Heart left ventricle (tissue), 16 donors: ENCODE data around the gene WWOX. TPM values are rescaled to one million over a fixed set of nuclear protein-coding genes. Genes with fewer than 3 reads are reported as not detected.

Source experiments
- ATAC-seq, 4 donors: fragments of 200-7000 bp; cut with Tn5 transposase; one replicate each; pipeline ENCODE4 v1.9.1; 2020 to 2022; ENCODE audit warnings: moderate library complexity in 4 of 4, mild to moderate bottlenecking in 3 of 4, moderate number of reproducible peaks in 1 of 4
- DNase-seq, 5 donors: peaks; one replicate each; pipeline ENCODE4 v3.0.0-alpha.2; 2020
- H3K27ac ChIP-seq, 12 donors: fragments of 200-600 bp; sonication (generic) in 4 of 12; one replicate each; pipeline versions ENCODE4 v1.5.0 to v1.8.0; 2016 to 2022; ENCODE audit warnings: mild to moderate bottlenecking in 2 of 12
- H3K27me3 ChIP-seq, 9 donors: fragments of 200-600 bp; sonication (generic) in 2 of 9; one replicate each; pipeline versions ENCODE4 v1.5.1 to v1.8.0; 2016 to 2022; ENCODE audit warnings: mild to moderate bottlenecking in 3 of 9
- H3K36me3 ChIP-seq, 9 donors: fragments of 200-600 bp; sonication (generic) in 2 of 9; one replicate each; pipeline versions ENCODE4 v1.5.0 to v1.8.0; 2018 to 2022; ENCODE audit warnings: mild to moderate bottlenecking in 2 of 9
- H3K4me1 ChIP-seq, 12 donors: fragments of 200-600 bp; sonication (generic) in 4 of 12; one replicate each; pipeline versions ENCODE4 v1.5.0 to v1.8.0; 2016 to 2022; ENCODE audit warnings: mild to moderate bottlenecking in 3 of 12
- H3K4me3 ChIP-seq, 12 donors: fragments of 200-600 bp; sonication (generic) in 4 of 12; one replicate each; pipeline versions ENCODE4 v1.5.0 to v1.8.0; 2017 to 2022; ENCODE audit warnings: mild to moderate bottlenecking in 9 of 12, moderate library complexity in 4 of 12
- H3K9me3 ChIP-seq, 12 donors: fragments of 200-600 bp; sonication (generic) in 4 of 12; one replicate each; pipeline versions ENCODE4 v1.5.0 to v1.8.0; 2016 to 2022; ENCODE audit warnings: mild to moderate bottlenecking in 1 of 12
- CTCF ChIP-seq, 12 donors: fragments of 200-600 bp; sonication (generic) in 4 of 12; IDR thresholded peaks; one replicate each; pipeline versions ENCODE4 v1.5.0 to v1.8.0; 2018 to 2022; ENCODE audit warnings: antibody characterized with exemption in 12 of 12, mild to moderate bottlenecking in 5 of 12
- POLR2A ChIP-seq, 2 donors: fragments of 450-650 bp; IDR thresholded peaks; one replicate each; pipeline ENCODE4 v1.6.1; 2017; ENCODE audit warnings: antibody characterized with exemption in 2 of 2, mild to moderate bottlenecking in 2 of 2, moderate library complexity in 2 of 2
- WGBS, 4 donors: extraction: QIAGEN DNeasy Blood & Tissue Kit in 2 of 4; methylation state at CpG; one replicate each; pipeline versions ENCODE4 v1.1.5 to v1.1.7; 2013 to 2018; 5-methylcytosine and 5-hydroxymethylcytosine counted together
- intact Hi-C, 10 donors: fragments of 100-400 bp; cut with DNase I; formaldehyde crosslinking; loops; one replicate each; pipeline versions ENCODE4 v1.11.1 to v1.14.2; 2022
- polyA plus RNA-seq, 2 donors: library from polyadenylated mRNA; stranded (reverse); fragments of 200-250 nt; gene quantifications; one replicate each; pipeline ENCODE4 v1.2.3, GENCODE V29; 2013
- total RNA-seq, 9 donors: library from RNA; depleted of rRNA in 2 of 9; stranded (reverse); fragments of >200 nt in 2 of 9; fragmentation: NEBNext Ultra II Directional in 3 of 9; extraction: Animal tissue kit (Norgen Biotek cat#: 25700) in 3 of 9; gene quantifications; one replicate each; pipeline versions ENCODE4 v1.1.0 to v1.2.4, GENCODE V29; 2016 to 2023
- donor health status: ischemic (EF 13 %, LVEDD 7.1; RV severe dilation, severe dysfunction).
- donor health status: healthy with polysubstance abuse.
- donor health status: DM: no; HTN: yes; CAD: no.
- donor health status: DM: no; HTN: no; CAD: no.
- donor health status: ischemic (EF 25% LVEDD 6.9; RV normal size, moderate dysfunction).
- donor health status: ischemic (EF 25% LVEDD 5.7; RV mildly dilated, moderate dysfunction).
- donor health status: healthy.
- donor health status: DM: yes; HTN: yes; CAD: no.
- donor health status: ischemic (EF 35%, LVEDD 5.7; RV mildly dilated, moderate dysfunction).
- donor health status: nonischemic (EF 11% LVEDD 7.7; RV severe dilation, severe dysfunction).
- donor health status: DM: yes; HTN: yes; CAD: no.
- donor health status: PGD.
- donor health status: ischemic (EF 29% LVEDD 5.4; RV normal size, mild dysfunction).
- donor health status: nonischemic (EF 23%, LVEDD 6.1; RV moderate dilation, normal function).

WWOX gene
- total and polyA plus RNA-seq, 11 donors, result 4.3 to 18.3 (median 9.1) TPM

- no peak for ATAC-seq
- no peak for DNase-seq
- H3K9me3 ChIP-seq, result no peaks in the 10 kb centered on the region
- intact Hi-C loops, result loop anchor here in 1 of 10 donors (10.0 kb wide), 1 partner anchor 105 kb away; no protein-coding TSS in a partner anchor
- no peak for TF ChIP-seq CTCF (IDR thresholded peaks at IDR 0.05)
- TF ChIP-seq POLR2A (IDR thresholded peaks at IDR 0.05), result no peak
- peaks cover 0 to 3% (median 0%) of the 10 kb centered on the region in 12 donors for H3K4me1 ChIP-seq
- no peaks in the 10 kb centered on the region for H3K27me3 ChIP-seq
- 51 to 59% (median 55%) methylated on average over 4 of the region's 4 CpGs for WGBS, 4 donors
- no peaks in the 10 kb centered on the region for H3K36me3 ChIP-seq
- no peak overlapping the region for H3K4me3 ChIP-seq
- peak overlapping the region in 1 of 12 donors; percentile 9 for H3K27ac ChIP-seq
These were observed 650.4 kb downstream of the WWOX start for GRCh38 chr16:78749745-78750268.

GRCh38 chr16:78750611-78751010, 651.2 kb downstream of the WWOX start:
- no peaks in the 10 kb centered on the region for H3K27me3 ChIP-seq
- no peaks in the 10 kb centered on the region for H3K9me3 ChIP-seq
- no peaks in the 10 kb centered on the region for H3K36me3 ChIP-seq
- ATAC-seq, result no peak
- H3K4me3 ChIP-seq, result no peak overlapping the region
- H3K4me1 ChIP-seq, result peaks cover 0 to 2% (median 0%) of the 10 kb centered on the region in 12 donors
- TF ChIP-seq POLR2A (IDR thresholded peaks at IDR 0.05) (no peak), CTCF (IDR thresholded peaks at IDR 0.05) (no peak)
- intact Hi-C loops, result loop anchor here in 1 of 10 donors (10.0 kb wide), 1 partner anchor 106 kb away; no protein-coding TSS in a partner anchor
- DNase-seq, result no peak
- WGBS, 4 donors, result 95 to 96% (median 96%) methylated on average over 8 of the region's 8 CpGs
- no peak overlapping the region for H3K27ac ChIP-seq

- H3K4me1 ChIP-seq, result peaks cover 0 to 2% (median 0%) of the 10 kb centered on the region in 12 donors
- H3K27me3 ChIP-seq, result no peaks in the 10 kb centered on the region
- TF ChIP-seq CTCF (IDR thresholded peaks at IDR 0.05), result no peak
- TF ChIP-seq POLR2A (IDR thresholded peaks at IDR 0.05), result no peak
- intact Hi-C loops, result loop anchor here in 1 of 10 donors (10.0 kb wide), 1 partner anchor 107 kb away; no protein-coding TSS in a partner anchor
- no peaks in the 10 kb centered on the region for H3K36me3 ChIP-seq
- DNase-seq, result no peak
- ATAC-seq, result no peak
- H3K4me3 ChIP-seq, result no peak overlapping the region
- peaks cover 0 to 6% (median 0%) of the 10 kb centered on the region in 12 donors for H3K9me3 ChIP-seq
- 80 to 89% (median 88%) methylated on average over 3 of the region's 3 CpGs for WGBS, 4 donors
- H3K27ac ChIP-seq, result no peak overlapping the region
These were observed 652.1 kb downstream of the WWOX start for GRCh38 chr16:78751601-78752000.

- WGBS, 4 donors, result 45 to 59% (median 58%) methylated on average over 5 of the region's 5 CpGs
- no peaks in the 10 kb centered on the region for H3K27me3 ChIP-seq
- DNase-seq, result peak in 1 of 5 donors; percentile 28
- no peaks in the 10 kb centered on the region for H3K36me3 ChIP-seq
- H3K9me3 ChIP-seq, result peaks cover 0 to 10% (median 0%) of the 10 kb centered on the region in 12 donors
- no peak for TF ChIP-seq CTCF (IDR thresholded peaks at IDR 0.05)
- no peak for TF ChIP-seq POLR2A (IDR thresholded peaks at IDR 0.05)
- no peak overlapping the region for H3K4me3 ChIP-seq
- ATAC-seq, result peak in 2 of 4 donors; percentile 26 to 31
- no peak overlapping the region for H3K27ac ChIP-seq
- intact Hi-C loops, result loop anchor here in 1 of 10 donors (10.0 kb wide), 1 partner anchor 110 kb away; no protein-coding TSS in a partner anchor
- peaks cover 0 to 2% (median 0%) of the 10 kb centered on the region in 12 donors for H3K4me1 ChIP-seq
These were observed 655.3 kb downstream of the WWOX start for GRCh38 chr16:78754713-78755112.
